ENCODE data around the gene LRRC10B.

The LRRC10B gene

DNA sequence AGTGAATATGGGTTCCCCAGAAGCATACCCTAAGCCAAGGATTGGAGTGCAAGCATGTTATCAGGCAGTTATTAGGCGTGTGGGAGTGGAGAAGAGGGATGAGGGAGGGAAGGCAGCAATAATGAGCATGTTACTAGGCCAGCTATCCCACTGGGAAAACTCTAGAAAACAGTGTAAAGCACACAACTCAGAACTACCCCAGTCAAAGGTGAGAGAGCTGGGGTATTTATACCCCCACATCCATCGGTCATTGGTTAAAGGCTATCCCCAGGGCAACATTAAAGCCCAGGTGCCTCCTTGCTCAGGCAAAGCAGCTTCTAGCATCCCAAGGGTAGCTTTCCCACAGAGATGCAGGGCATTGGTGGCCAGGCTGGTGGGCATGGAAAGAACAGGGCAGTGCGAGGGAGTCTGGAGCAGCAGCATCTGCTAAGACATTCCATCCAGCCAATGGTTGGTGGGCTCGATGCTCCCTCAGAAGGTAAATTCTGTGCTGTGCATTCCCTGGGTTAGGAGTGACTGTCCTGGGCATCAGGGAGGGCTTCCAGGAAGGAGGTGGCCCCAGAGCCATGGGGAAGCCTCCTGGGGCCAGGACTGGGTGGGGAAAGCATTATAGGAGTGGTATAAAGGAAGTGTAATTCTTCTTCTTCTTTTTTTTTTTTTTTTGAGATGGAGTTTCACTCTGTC lies 21.1 kb upstream of the LRRC10B start:
- no peak for DNase-seq

DNA sequence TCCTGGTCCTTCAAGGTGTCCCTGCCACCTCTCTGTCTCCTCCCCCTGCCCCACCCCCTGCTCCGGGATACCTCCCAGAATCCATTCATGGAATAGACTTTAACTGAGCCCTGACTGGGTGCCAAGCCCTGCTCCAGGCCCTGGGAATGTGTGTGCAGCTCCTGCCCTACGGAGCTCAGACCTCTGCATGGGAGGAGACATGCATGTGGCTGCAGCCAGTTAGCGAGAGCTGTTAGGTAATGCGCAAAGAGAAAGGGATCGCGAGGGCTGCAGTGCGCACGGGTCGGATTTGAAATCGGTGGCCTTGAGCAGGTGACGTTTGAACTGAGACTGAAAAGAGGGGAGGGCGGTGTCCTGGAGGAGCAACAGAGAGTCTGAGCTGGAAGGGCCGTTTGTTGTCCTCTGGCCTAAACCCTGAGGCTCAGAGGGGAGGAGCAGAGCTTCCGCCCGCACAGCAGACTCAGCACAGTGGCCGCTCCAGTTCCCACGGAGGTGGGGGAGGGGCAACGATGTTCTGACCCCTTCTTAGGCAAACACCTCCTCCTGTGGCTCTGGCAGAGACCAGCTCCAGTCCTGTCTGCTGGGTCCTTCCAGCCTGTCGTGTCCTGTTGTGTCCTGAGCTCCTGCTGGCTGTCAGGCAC lies 19.8 kb upstream of the LRRC10B start:
- DNase-seq, result no peak

DNA sequence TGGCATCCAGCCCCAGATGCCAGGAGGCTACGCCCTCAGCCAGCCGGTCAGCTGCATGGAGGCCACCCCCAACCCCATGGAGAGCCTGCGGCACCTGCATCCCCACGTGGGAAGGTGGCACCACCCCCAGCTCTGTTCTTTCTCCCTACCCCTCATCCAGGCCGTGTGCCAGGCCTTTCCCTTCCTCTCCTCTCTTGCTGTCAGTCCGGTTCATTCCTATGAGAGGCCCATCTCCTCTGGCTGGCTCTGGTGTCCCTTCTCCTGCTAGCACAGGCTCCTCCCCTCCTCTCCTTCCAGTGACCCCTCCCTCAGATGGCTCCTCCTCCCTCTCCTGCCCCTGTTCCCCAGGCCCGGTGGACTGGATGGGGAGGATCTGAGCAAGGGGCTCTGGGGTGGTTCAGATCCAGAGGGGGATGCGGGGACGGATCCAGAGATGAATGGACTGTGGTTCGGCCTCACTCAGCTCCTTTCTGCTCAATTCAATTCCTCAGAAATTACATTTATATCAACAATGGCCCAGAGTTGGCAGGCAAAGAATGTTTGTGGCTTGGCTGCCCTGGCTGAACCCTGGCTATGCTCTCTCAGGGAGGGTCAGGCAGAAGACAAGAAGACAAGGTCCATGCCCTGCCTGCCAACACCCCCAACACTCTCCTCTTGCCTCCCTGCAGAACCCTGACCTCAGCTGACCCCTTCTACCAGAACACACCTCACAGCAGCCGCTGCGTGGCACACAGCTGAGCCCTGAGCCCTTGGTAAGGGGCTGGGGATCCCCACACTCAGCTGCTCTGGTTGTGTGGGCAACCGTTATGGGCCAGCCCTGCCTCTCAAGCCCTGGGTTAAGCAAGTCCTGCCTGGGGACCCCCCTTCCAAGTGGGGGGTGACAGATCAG lies 18.5 kb upstream of the LRRC10B start:
- DNase-seq, result no peak

DNA sequence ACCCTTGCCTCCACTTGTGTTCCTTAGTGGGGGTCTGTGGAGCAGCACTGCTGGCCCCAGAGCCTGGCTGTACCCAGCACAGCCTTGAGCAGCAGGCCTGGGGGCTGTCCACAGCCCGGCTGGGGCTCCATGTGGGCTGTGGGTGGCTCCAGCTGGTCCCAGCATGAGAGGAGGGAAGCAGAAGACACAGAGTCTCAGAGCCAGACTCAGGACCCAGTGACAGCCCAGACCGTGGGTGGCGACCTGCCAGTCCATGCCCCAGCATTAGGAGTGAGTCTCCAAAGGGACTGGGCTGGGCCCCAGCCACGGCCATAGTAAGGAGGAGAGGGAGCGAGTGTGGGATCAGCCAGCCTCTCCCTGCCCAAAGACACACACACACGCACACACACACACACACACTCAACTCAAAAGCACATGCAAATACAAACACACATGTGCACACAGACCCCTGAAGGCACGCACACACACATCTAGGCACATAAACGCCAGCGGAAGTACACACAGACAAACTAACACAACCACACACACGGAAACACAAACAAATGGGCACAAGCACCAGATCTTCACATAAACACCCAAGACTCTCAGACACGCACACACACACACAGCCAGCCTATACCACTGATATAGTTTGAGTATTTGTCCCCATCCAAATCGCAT lies 16.7 kb upstream of the LRRC10B start:
- no peak for DNase-seq

DNA sequence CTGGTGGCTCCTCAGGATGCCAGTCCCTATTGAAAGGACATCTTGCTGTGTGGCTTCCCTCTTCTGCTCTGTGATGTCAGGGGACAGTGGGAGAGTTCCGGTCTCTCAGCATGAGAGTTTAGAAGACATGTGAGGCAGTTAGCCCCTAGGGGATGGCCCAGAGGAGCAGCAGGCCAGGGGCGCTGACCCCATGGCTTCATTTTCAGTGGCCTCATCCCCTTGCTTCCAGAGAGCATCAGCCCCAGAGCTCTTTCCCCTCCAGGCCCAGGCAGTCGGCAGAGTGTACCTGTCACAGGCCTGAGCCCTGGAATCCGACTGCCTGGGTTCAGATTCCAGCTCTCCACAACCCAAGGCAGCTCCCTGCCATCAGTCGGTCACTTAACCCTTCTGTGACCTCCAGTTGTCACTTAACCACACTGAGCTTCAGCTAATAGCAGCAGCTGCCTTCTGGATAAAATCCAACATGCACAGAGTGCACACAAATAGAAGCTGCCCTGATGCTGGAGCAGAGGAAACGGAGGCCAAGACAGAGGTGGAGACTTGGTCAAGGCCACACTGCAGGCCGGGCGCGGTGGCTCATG lies 14.1 kb upstream of the LRRC10B start:
- DNase-seq, result no peak

DNA sequence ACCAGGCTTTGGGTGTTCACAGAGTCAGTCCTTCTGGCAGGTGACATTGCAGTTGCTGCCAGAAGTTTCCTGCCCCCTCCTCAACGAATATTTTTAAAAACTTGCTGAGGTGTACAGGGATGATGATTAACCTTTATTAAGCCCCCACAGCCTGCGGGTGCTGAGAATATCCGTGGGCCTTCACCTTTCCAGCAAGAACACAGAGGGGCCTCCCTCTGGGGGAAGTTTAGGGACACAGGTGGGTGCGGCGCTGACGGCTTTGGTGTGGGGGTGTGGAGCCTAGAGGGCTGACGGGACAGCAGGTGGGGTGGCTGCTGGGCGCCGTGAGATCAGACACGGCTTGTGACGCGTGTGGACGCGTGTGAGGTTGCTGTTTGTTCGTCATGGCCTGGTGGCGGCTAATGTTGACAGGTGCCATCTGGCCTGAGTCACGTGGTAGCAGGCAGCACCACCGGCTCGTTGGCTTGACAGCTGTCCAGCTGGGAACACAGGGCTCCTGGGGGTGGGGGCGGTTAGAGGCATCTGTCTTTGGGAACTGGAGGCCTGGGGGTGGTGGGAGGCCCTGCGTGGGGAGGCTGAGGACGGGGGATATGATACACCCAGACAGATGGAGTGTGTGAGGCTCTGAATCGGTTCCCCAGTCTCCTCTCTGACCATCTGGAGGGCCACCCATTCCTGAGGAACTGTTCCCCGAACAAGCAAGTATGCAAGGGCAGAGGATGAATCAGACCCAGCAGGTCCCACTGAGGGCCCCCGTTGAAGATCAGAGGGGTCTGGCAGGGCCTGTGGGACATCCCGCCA lies 12.5 kb upstream of the LRRC10B start:
- DNase-seq, result no peak

DNA sequence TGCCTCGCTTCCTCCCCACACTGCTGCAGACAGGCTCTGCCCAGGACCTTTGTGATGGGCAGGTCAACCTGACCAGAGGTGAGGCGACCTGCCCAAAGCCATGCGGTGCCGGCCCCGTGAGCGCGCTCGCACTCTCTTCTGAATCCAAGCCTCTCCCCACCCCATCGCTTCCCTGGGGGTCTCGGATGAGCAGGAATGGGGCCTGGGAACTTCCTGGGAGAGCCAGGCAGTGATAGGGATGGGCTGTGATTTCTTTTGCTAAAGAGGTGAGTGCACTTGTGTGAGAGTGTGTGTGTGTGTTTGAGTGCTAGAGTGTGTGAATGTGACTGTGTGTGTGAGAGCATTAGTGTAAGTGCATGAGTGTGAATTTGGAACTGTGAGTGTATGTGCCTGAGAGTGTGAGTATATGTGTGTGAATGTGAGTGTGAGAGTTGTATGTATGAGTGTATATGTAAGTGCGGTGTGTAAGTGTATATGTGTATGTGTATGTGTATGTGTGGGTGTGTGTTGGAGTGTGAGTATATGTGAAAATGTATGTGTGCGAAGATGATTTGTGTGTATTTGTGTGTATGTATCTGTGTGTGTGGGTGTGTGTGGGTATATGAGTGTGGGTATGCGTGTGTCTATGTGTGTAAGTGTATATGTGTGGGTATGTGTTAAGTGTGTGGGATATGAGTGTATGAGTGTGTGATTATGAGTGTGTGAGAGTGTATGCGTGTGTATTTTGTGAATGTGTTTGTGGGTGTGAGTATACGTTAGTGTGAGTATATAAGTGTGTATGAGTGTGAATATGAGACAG lies 11.7 kb upstream of the LRRC10B start:
- DNase-seq, result no peak

DNA sequence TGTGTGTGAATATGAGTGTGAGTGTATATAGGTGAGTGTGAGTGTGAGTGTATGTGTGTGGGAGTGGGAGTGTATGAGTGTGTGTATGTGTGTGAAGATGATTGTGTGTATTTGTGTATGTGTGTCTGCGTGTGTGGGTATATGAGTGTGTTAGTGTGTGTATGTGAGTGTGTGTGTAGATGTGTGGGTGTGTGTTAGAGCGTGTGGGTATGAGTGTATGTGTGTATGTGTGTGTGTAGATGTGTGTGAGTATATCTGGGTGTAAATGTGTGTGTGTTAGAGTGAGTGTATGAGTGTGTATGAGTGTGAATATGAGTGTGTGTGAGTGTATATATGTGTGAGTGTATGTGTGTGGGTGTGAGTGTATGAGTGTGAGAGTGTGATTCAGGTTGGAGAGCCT lies 11.1 kb upstream of the LRRC10B start:
- no peak for DNase-seq

DNA sequence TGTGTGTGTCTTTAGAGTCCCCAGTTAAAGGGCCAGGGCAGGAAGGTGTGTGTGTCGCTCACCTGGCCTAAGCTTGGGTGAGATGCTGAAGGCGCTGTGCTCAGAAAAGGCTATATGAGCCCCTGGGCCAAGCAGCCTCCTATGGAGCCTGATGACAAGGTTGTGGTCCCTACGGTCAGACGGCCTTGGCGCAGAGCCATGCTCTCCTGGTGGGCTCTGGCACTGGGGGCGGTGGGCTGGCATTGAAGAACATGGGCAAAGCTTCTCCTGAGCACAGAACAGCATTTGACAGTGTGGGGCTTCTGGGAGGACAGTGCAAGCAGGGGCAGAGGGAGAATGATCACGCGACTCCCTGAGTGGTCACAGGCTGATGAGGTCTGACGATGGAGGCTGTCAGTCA lies 10.7 kb upstream of the LRRC10B start:
- no peak for DNase-seq

DNA sequence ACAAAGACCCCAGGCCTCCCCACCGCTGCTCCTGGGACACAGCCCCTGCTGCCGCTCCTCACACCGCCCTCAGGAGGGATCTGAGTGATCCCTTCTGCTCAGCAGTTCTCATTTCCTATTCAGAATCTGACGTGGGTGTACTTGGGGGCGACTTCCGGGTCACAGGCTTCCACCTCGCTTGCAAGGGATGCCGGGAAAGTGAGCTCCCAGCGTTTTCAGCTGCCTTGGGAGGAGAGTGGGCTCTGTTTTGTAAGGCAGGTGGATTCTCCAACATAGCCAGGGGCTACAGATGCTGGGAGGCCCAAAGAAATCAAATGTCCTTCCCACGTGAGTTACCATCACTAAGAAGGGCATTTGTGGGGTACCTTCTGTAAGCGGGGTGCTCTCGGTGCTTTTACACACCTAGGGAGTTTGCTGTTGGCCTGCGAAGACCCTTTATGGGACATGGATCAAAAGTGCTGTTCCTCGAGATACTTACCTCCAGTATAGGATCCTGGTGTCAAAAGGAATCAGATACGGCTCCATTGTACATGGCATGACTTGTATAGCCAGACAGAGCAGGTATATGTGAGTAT lies 9.7 kb upstream of the LRRC10B start:
- no peak for DNase-seq

DNA sequence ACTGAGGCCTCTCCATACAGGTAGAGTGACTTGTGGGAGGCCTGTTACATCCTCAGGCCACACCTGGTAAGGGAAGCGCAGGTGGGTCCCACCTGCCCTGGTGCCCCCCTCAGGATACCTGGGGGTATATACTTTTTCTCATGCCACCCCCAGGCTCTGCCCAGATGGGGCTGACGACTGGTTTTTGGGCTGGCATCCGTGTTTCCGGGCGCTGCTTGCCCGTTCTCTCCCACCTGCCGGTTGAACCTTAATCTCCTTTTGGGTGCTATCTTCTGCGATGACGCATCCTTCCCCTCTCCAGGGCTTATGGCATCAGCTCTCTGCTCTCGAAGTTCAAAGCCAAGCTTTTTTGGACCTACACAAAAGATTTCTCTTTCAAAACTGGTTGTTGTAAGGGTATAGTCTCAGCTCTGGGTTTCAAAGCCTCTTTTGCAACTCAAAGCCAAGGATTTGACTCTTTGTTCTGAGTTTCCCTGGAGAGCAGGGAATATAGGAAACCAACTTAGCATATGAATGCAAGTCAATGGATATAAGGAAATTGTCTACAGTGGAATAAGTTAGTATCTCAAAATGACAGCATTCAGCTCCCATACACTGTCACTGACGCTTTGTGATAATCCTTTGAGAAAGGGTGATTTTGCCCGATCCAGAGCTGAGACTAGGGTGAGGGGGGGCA lies 8.6 kb upstream of the LRRC10B start:
- no peak for DNase-seq

DNA sequence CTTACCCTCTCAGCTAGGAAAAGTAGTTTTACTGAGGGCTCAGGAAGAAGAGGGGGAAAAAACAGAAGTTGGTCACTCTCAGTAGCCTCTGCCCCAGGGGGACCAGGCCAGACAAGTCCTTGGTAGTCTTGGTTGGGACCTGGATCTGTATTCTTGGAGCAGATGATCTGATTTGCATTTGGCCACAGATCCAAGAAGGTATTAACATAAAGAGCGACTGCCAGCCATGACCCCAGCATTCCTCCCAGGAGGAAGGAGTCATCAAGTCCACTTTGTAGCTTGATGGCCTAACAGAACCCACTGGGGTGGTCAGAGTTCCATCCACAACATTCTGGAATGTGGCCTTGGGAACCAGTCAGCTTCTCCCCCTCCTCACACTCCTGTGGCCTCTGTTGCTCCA lies 6.0 kb upstream of the LRRC10B start:
- DNase-seq, result no peak

DNA sequence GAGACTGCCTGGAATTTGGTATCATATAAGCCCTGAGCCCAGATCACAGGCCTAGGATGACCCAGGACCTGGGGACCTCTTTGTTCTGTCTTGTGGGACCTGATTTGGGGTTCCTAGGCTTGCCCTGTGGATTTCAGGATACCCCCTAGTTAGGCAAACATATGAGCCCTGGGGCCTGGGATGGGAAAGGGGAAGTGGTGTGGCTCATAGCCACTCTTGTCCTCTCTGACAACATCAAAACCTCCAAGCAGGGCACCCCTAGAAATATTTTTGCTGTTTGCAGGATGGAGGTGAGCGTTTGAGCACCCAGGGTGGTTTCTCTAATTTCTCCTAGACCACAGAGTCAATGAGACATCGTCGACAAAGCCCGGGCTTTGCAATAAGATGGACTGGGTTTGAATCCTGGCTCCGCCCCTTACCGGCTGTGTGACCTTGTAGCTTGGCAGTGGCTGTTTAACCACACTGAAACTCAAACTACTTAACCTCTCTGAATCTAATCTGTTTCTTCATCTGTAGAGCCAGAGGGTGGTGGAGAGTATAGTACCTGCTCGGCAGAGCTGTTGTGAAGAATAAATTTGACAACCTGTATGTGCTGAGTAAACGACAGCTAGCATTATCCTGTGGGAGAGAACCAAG lies 5.3 kb upstream of the LRRC10B start:
- DNase-seq, result no peak

DNA sequence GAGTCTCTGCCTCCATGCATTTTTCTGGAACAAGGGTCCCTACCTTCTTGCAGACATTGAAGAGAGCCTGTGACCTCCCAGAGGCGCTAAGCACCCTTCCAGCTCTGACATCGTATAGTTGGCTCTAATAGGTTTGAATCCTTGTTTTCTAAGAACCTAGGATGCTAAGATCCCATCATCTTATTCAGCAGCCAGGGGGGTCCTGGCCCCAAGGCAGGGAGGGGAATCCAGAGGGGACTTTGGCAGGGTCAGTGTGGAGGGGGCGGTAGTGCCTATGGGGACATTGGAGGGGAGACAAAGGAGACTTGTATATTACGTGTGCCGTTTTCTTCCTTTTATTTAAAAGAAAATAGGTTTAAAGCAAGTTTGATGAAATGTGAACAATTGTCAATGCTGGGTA lies 3.4 kb upstream of the LRRC10B start:
- no peak for DNase-seq

DNA sequence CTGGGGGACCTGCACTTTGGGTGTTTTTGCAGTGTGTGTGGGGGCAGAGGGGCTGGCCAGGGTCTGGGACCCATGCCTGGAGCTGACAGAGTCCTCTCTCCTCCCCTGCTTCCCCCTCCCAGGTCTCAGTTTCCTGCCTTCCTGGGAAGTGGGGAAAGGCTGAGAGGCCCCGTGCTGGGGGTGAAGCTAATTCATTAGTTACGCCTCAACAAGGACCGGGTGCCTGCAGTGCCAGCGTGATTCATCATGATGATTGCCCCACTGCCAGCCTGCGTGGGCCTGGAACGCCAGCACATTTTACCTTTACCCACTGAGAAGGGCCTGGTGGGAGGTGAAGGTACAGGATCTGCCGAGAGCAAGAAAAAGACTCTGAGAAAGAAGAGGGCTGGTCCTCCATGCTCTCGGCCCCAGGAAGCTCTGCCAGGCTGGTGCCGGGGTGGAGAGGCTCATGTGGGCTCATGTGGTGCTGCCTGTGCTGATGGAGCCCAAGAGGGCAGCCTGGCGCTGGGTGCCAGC lies 2.9 kb upstream of the LRRC10B start:
- no peak for DNase-seq

DNA sequence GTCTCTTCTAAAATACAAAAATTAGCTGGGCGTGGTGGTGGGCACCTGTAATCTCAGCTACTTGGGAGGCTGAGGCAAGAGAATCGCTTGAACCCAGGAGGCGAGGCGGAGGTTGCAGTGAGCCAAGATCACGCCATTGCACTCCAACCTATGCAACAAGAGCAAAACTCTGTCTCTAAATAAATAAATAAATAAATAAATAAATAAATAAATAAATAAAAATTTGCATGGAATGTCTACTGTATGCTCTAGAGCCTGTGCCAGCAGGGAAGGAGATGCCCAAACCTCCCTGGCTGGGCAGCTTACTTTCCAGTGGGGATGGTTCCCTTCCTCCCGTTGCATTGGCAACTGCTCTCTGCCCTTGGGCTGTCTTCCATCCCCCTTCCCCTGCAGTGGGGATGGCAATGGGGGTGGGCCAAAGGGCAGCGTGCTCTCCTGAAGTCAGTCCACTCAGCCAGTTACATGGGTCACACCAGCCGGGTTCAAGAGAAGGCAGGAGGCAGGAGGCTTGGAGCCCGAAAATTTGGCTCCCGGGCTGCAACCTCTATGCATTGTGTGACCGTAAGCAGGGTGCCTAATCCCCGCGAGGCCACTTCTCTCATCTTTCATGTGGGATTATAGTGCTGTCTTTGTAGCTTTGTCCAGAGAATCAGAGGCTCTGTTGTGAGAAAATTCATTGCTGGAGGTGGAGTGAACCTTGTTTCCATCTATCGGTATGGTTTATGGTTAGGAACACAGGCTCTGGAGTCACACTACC lies 1.4 kb upstream of the LRRC10B start:
- DNase-seq, result no peak

DNA sequence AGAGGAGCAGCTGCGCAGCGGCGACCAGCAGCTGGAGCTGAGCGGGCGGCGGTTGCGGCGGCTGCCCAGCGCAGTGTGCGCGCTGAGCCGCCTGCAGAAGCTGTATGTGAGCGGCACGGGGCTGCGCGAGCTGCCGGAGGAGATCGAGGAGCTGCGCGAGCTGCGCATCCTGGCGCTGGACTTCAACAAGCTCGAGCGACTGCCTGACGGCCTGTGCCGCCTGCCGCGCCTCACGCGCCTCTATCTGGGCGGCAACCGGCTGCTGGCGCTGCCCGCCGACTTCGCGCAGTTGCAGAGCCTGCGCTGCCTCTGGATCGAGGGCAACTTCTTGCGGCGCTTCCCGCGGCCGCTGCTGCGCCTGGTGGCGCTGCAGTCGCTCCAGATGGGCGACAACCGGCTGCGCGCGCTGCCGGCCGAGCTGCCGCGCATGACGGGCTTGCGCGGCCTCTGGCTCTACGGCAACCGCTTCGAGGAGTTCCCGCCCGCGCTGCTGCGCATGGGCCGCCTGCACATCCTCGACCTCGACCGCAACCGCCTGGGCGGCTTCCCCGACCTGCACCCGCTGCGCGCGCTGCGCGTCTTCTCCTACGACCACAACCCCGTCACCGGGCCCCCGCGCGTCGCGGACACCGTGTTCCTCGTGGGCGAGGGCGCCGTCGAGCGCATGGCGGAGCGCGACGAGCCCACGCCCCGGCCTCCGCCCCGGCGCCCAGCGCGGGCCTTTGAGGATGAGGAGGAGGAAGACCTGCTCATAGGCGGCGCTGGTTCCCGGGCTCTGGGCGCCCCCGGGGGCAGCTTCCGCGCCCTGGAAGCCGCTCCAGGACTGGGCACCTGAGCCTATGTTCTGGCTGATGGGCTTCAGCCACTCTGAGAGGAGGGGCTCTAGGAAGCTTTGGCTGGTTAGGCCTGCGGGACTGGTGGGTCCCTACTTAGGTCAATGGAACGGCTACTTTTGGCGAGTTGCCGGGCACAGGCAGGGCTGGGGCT lies 787 bp downstream of the LRRC10B start:
- DNase-seq, result peak; percentile 39
